GM23338 (cell line): ENCODE measurements around the gene B4GALNT2. TPM values are rescaled to one million over a fixed set of nuclear protein-coding genes. Genes with fewer than 3 reads are reported as not detected.

ENCODE experiments used
- ATAC-seq: fragments of 200-7000 bp; cut with Tn5 transposase; 3 replicates; pipeline ENCODE4 v1.9.1; 2020
- DNase-seq: peaks from one replicate; pipeline ENCODE4 v3.0.0-alpha.2; 2015; ENCODE audit warnings: low spot score
- H2AFZ ChIP-seq: fragments of 200-600 bp; sonication (generic); 2 replicates; pipeline ENCODE4 v1.8.0; 2016; ENCODE audit warnings: antibody characterized with exemption, mild to moderate bottlenecking, moderate library complexity
- H3F3A ChIP-seq: fragments of 200-600 bp; sonication (generic); replicated peaks from 2 replicates; pipeline ENCODE4 v1.8.0; 2017; ENCODE audit warnings: antibody characterized with exemption, mixed run types, low read depth
- H3K27ac ChIP-seq: fragments of 200-600 bp; sonication (generic); 2 replicates; pipeline ENCODE4 v1.6.1; 2016; ENCODE audit warnings: low read depth
- H3K27me3 ChIP-seq: fragments of 200-600 bp; sonication (generic); 2 replicates; pipeline ENCODE4 v1.8.0; 2016; ENCODE audit warnings: mild to moderate bottlenecking, mixed run types, moderate library complexity; ENCODE audit not compliant: insufficient read depth
- H3K36me3 ChIP-seq: fragments of 200-600 bp; sonication (generic); 2 replicates; pipeline ENCODE4 v1.8.0; 2016; ENCODE audit warnings: mild to moderate bottlenecking; ENCODE audit not compliant: insufficient read depth
- H3K4me1 ChIP-seq: fragments of 200-600 bp; sonication (generic); 2 replicates; pipeline ENCODE4 v1.8.0; 2016; ENCODE audit warnings: mild to moderate bottlenecking, moderate library complexity; ENCODE audit not compliant: insufficient read depth
- H3K4me2 ChIP-seq: fragments of 200-600 bp; sonication (generic); 2 replicates; pipeline ENCODE4 v1.7.1; 2017; ENCODE audit warnings: mixed run types
- H3K4me3 ChIP-seq: fragments of 200-600 bp; sonication (generic); 2 replicates; pipeline ENCODE4 v1.6.1; 2016; ENCODE audit warnings: mixed run types
- H3K79me2 ChIP-seq: fragments of 200-600 bp; sonication (generic); replicated peaks from 2 replicates; pipeline ENCODE4 v1.8.0; 2017; ENCODE audit warnings: mild to moderate bottlenecking; ENCODE audit not compliant: insufficient read depth
- H3K9me2 ChIP-seq: fragments of 200-600 bp; sonication (generic); 2 replicates; pipeline ENCODE4 v1.8.0; 2017; ENCODE audit not compliant: insufficient read depth
- H4K20me1 ChIP-seq: fragments of 200-600 bp; sonication (generic); replicated peaks from 2 replicates; pipeline ENCODE4 v1.8.0; 2017; ENCODE audit warnings: mild to moderate bottlenecking; ENCODE audit not compliant: insufficient read depth
- H3K27ac Mint-ChIP-seq: 2 replicates; pipeline ENCODE4 v1.8.0; 2020; ENCODE audit warnings: inconsistent platforms, mild to moderate bottlenecking, moderate library complexity, mixed read lengths
- H3K27me3 Mint-ChIP-seq: 3 replicates; pipeline ENCODE4 v1.8.0; 2022; ENCODE audit warnings: low read depth, mild to moderate bottlenecking, moderate library complexity, mixed read lengths, inconsistent platforms; ENCODE audit not compliant: insufficient read depth, poor library complexity
- H3K36me3 Mint-ChIP-seq: 3 replicates; pipeline ENCODE4 v1.8.0; 2021; ENCODE audit warnings: low read depth, mild to moderate bottlenecking, inconsistent platforms, moderate library complexity, mixed read lengths
- H3K4me1 Mint-ChIP-seq: 3 replicates; pipeline ENCODE4 v1.8.0; 2020; ENCODE audit warnings: mild to moderate bottlenecking, inconsistent platforms, mixed read lengths
- H3K4me3 Mint-ChIP-seq: 3 replicates; pipeline ENCODE4 v1.8.0; 2021; ENCODE audit warnings: moderate library complexity, mild to moderate bottlenecking, inconsistent platforms, mixed read lengths
- H3K9me3 Mint-ChIP-seq: 3 replicates; pipeline ENCODE4 v1.8.0; 2020; ENCODE audit warnings: moderate library complexity, mild to moderate bottlenecking, inconsistent platforms, mixed read lengths
- CREB1 ChIP-seq: fragments of 250-450 bp; sonication (Bioruptor Pico); IDR thresholded peaks from 2 replicates; pipeline ENCODE4 v1.5.0; 2020; ENCODE audit warnings: low read depth, mild to moderate bottlenecking, moderate library complexity
- CTCF ChIP-seq, 2 experiments: fragments of 200-600 bp in 1 of 2; sonication (generic) in 1 of 2; conservative IDR thresholded peaks; 2 replicates each; pipeline versions ENCODE4 v1.5.1 to v1.6.1; 2016 to 2017; ENCODE audit warnings: antibody characterized with exemption in 2 of 2, low read depth in 2 of 2, mild to moderate bottlenecking in 2 of 2, moderate library complexity in 1 of 2
- ETS1 ChIP-seq: IDR thresholded peaks from 2 replicates; pipeline ENCODE4 v1.6.1; 2016; ENCODE audit warnings: antibody characterized with exemption
- EZH2phosphoT487 ChIP-seq: fragments of 200-600 bp; sonication (generic); IDR thresholded peaks from one replicate; pipeline ENCODE4 v1.8.1; 2018; ENCODE audit warnings: antibody characterized with exemption; ENCODE audit not compliant: unreplicated experiment
- JUNB ChIP-seq: IDR thresholded peaks from one replicate; pipeline ENCODE4 v1.6.1; 2016; ENCODE audit warnings: antibody characterized with exemption; ENCODE audit not compliant: unreplicated experiment
- NANOG ChIP-seq: IDR thresholded peaks from 2 replicates; pipeline ENCODE4 v1.6.1; 2016; ENCODE audit warnings: antibody characterized with exemption, borderline replicate concordance
- POLR2AphosphoS5 ChIP-seq: IDR thresholded peaks from 2 replicates; pipeline ENCODE4 v1.6.1; 2016; ENCODE audit warnings: antibody characterized with exemption, low read depth
- REST ChIP-seq: IDR thresholded peaks from one replicate; pipeline ENCODE4 v1.6.1; 2018; ENCODE audit warnings: antibody characterized with exemption; ENCODE audit not compliant: unreplicated experiment
- STAT1 ChIP-seq: IDR thresholded peaks from one replicate; pipeline ENCODE4 v1.6.1; 2016; ENCODE audit warnings: antibody characterized with exemption; ENCODE audit not compliant: unreplicated experiment
- ZNF114 ChIP-seq: fragments of 250-450 bp; sonication (Bioruptor Pico); IDR thresholded peaks from 2 replicates; pipeline ENCODE4 v1.5.0; 2020; ENCODE audit warnings: mild to moderate bottlenecking, moderate library complexity
- ZNF331 ChIP-seq: fragments of 250-450 bp; sonication (Bioruptor Pico); IDR thresholded peaks from 2 replicates; pipeline ENCODE4 v1.5.0; 2020; ENCODE audit warnings: low read depth, mild to moderate bottlenecking, moderate library complexity
- ZNF462 ChIP-seq: fragments of 250-450 bp; sonication (Bioruptor Pico); IDR thresholded peaks from 2 replicates; pipeline ENCODE4 v1.5.0; 2020; ENCODE audit warnings: mild to moderate bottlenecking, moderate library complexity
- polyA plus RNA-seq: library from polyadenylated mRNA; unstranded; fragments of >200 nt; fragmentation: Nextera tagmentation; extraction: Ambion mirVana; gene quantifications from 2 replicates; pipeline ENCODE4 v1.2.1, GENCODE V29; 2016
- total RNA-seq: library from RNA; depleted of rRNA; stranded (reverse); fragments of >200 nt; shearing (Covaris generic); gene quantifications from 2 replicates; pipeline ENCODE4 v1.2.3, GENCODE V29; 2014

B4GALNT2 gene
- total and polyA plus RNA-seq, 2 experiments from 2014 or later = not detected

- Histone ChIP-seq H3K4me3 (no peak overlapping the region), H3K27ac (no peak overlapping the region), H3F3A (no peaks in the 10 kb centered on the region), H3K4me2 (no peak overlapping the region), H4K20me1 (no peaks in the 10 kb centered on the region), H2AFZ (no peak overlapping the region), H3K4me1 (peaks cover 2% of the 10 kb centered on the region; the same call in 1 of the 2 replicates), H3K9me2 (0 out of 2 replicates have a peak, but pooled peaks cover 4% of the 10 kb centered on the region), H3K36me3 (no peaks in the 10 kb centered on the region), H3K79me2 (no peaks in the 10 kb centered on the region), H3K27me3 (no peaks in the 10 kb centered on the region)
- no peak overlapping the region for H3K27ac Mint-ChIP-seq
- no peaks in the 10 kb centered on the region for H3K9me3 Mint-ChIP-seq
- TF ChIP-seq REST (no peak), ZNF331 (CRISPR knock-in tag) (no peak), NANOG (no peak), ZNF114 (CRISPR knock-in tag) (no peak), CTCF (conservative IDR thresholded peaks at IDR 0.05; ENCODE audit: low read depth in 2 of 2) (no peak), JUNB (no peak), POLR2AphosphoS5 (no peak), ETS1 (no peak), ZNF462 (CRISPR knock-in tag) (no peak), EZH2phosphoT487 (no peak), STAT1 (no peak), CREB1 (CRISPR knock-in tag) (no peak)
- no peak for ATAC-seq
- no peak for DNase-seq
- H3K4me1 Mint-ChIP-seq = peaks cover 1% of the 10 kb centered on the region; the same call in 2 of the 3 replicates
- peaks cover 13% of the 10 kb centered on the region for H3K27me3 Mint-ChIP-seq
- no peaks in the 10 kb centered on the region for H3K36me3 Mint-ChIP-seq
- H3K4me3 Mint-ChIP-seq = no peak overlapping the region
Observed at GRCh38 chr17:49203796-49204195, 71.2 kb downstream of the B4GALNT2 start.
